CD8-positive, alpha-beta memory T cell (primary cell): ENCODE results near the gene POLE4. TPM values are rescaled to one million over a fixed set of nuclear protein-coding genes. Genes with fewer than 3 reads are reported as not detected.

Source experiments
- CTCF ChIA-PET: fragments of 350-600 bp; sonication (Branson Sonifier 250); formaldehyde crosslinking; loops from one replicate; lab custom pipeline; 2021; ENCODE audit warnings: antibody characterized with exemption; lab: Charles Lee
- POLR2A ChIA-PET: fragments of 350-600 bp; sonication (Branson Sonifier 250); formaldehyde crosslinking; loops from one replicate; lab custom pipeline; 2021; ENCODE audit warnings: antibody characterized with exemption; lab: Charles Lee
- DNase-seq, 5 donors: peaks; one replicate each; pipeline versions ENCODE4 v3.0.0 to v3.0.0-alpha.2; 2020 to 2022; ENCODE audit warnings: mixed read lengths in 1 of 5
- H3K27ac ChIP-seq: one replicate; pipeline ENCODE4 v1.7.0; 2013; ENCODE audit warnings: low read depth, mild to moderate bottlenecking, low read length, moderate library complexity
- H3K27me3 ChIP-seq: 2 replicates; pipeline ENCODE4 v1.7.0; 2013; ENCODE audit warnings: low read length, mild to moderate bottlenecking; ENCODE audit not compliant: insufficient read depth, poor library complexity, severe bottlenecking
- H3K36me3 ChIP-seq: 2 replicates; pipeline ENCODE4 v1.7.0; 2013; ENCODE audit warnings: mild to moderate bottlenecking, low read length, moderate library complexity; ENCODE audit not compliant: insufficient read depth
- H3K4me1 ChIP-seq: 2 replicates; pipeline ENCODE4 v1.7.0; 2013; ENCODE audit warnings: mild to moderate bottlenecking, low read length, moderate library complexity; ENCODE audit not compliant: insufficient read depth
- H3K4me3 ChIP-seq: 2 replicates; pipeline ENCODE4 v1.7.0; 2013; ENCODE audit warnings: mild to moderate bottlenecking, low read length
- H3K9me3 ChIP-seq: 2 replicates; pipeline ENCODE4 v1.7.0; 2013; ENCODE audit warnings: mild to moderate bottlenecking, low read length
- H3K27ac Mint-ChIP-seq, 8 donors: one replicate each; pipeline ENCODE4 v1.8.0; 2020 to 2021; ENCODE audit warnings: mixed read lengths in 8 of 8, mild to moderate bottlenecking in 6 of 8, inconsistent platforms in 3 of 8, moderate library complexity in 3 of 8
- H3K27me3 Mint-ChIP-seq, 2 donors: one replicate each; pipeline ENCODE4 v1.8.0; 2020 to 2021; ENCODE audit warnings: mixed read lengths in 2 of 2, mild to moderate bottlenecking in 1 of 2, moderate library complexity in 1 of 2
- H3K36me3 Mint-ChIP-seq, 3 donors: one replicate each; pipeline ENCODE4 v1.8.0; 2020 to 2021; ENCODE audit warnings: mixed read lengths in 3 of 3, inconsistent platforms in 1 of 3, mild to moderate bottlenecking in 1 of 3
- H3K4me1 Mint-ChIP-seq, 3 donors: one replicate each; pipeline ENCODE4 v1.8.0; 2020 to 2021; ENCODE audit warnings: mixed read lengths in 3 of 3, inconsistent platforms in 1 of 3, mild to moderate bottlenecking in 1 of 3
- H3K4me3 Mint-ChIP-seq, 7 donors: one replicate each; pipeline ENCODE4 v1.8.0; 2020 to 2021; ENCODE audit warnings: mixed read lengths in 7 of 7, mild to moderate bottlenecking in 6 of 7, moderate library complexity in 4 of 7, inconsistent platforms in 2 of 7
- H3K9me3 Mint-ChIP-seq, 5 donors: one replicate each; pipeline ENCODE4 v1.8.0; 2020 to 2022; ENCODE audit warnings: mixed read lengths in 5 of 5, mild to moderate bottlenecking in 3 of 5, moderate library complexity in 2 of 5, inconsistent platforms in 1 of 5
- polyA plus RNA-seq: library from polyadenylated mRNA; unstranded; fragments of 300-500 nt; fragmentation: Illumina TruSeq; gene quantifications from one replicate; pipeline ENCODE4 v1.2.3, GENCODE V29; 2021
- total RNA-seq, 2 experiments: library from RNA; stranded (reverse); gene quantifications; one replicate each; pipeline ENCODE4 v1.2.3, GENCODE V29; 2021

The POLE4 gene
- total and polyA plus RNA-seq, 3 experiments from 2014 or later = 67.8 to 131 (median 68.6) TPM

DNA sequence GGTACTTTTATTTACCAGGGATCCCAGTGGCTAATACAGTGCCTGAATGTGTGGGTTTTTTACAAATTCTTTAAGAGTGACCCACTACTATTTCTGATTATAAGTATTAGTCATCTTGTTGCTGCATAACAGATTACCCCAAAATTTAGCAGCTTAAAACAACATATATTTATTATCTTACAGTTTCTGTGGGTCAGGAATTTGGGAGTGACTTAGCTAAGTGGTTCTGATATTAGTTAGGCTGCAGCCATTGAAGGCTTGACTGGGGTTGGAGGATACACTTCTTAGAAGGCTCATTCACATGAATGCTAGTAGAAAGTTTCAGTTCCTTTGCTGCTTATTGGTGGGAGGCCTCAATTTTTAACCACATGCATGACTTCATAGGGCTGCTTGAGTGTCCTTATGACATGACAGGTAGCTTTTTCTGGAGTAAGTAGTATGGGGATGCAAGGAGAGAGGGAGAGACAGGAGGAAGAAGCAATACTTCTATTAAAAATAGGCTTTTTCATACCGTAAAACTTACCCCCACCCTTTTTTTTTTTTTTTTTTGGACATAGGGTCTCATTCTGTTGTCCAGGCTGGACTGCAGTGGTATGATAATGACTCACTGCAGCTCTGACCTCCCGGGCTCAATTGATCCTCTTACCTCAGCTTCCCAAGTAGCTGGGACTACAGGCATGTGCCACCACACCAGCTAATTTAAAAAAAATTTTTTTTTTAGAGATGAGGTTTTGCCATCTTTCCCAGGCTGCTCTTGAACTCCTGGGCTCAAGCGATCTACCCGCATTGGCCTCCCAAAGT is 13.3 kb upstream of the POLE4 start:
- Histone ChIP-seq H3K27ac (no peak overlapping the region), H3K4me1 (no peaks in the 10 kb centered on the region), H3K36me3 (no peaks in the 10 kb centered on the region), H3K9me3 (no peaks in the 10 kb centered on the region), H3K4me3 (no peak overlapping the region), H3K27me3 (no peaks in the 10 kb centered on the region)
- CTCF ChIA-PET = no interaction called here
- Mint-ChIP-seq H3K9me3 (no peaks in the 10 kb centered on the region), H3K36me3 (peaks cover 0 to 1% (median 0%) of the 10 kb centered on the region in 3 donors), H3K4me1 (peaks cover 0 to under 1% (median 0%) of the 10 kb centered on the region in 3 donors), H3K27ac (no peak overlapping the region), H3K4me3 (no peak overlapping the region), H3K27me3 (peaks cover 0 to 3% of the 10 kb centered on the region in 2 donors)
- POLR2A ChIA-PET = no interaction called here
- no peak for DNase-seq

- H3K4me1 Mint-ChIP-seq = peaks cover 0 to 4% (median 0%) of the 10 kb centered on the region in 3 donors
- CTCF ChIA-PET = no interaction called here
Measured at GRCh38 chr2:74945788-74946331, 12.6 kb upstream of the POLE4 start.

DNA sequence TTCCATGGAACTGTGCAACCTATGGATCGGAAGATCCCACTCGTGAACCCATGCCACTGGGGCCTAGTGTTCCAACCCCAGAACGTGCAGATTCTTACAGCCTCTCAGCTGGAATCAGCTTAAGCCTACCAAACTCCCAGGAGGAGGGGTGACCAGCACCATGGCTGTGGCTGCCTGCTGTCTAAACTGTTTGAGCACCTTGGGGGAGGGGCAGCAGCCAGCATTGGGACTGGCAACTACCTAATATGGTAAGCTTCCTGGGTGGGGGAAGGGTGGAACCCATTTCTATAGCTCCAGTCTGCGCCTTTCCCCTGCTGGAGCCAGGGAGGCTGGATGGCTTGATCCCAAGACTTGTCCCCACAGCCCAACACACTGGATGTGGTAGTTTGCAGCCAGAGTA is 10.7 kb upstream of the POLE4 start:
- peaks cover 0 to 3% of the 10 kb centered on the region in 2 donors for H3K27me3 Mint-ChIP-seq
- H3K36me3 Mint-ChIP-seq = peaks cover 0 to 6% (median 0%) of the 10 kb centered on the region in 3 donors
- CTCF ChIA-PET = no interaction called here
- no peak for DNase-seq
- H3K36me3 ChIP-seq = no peaks in the 10 kb centered on the region
- H3K9me3 Mint-ChIP-seq = peaks cover 0 to 3% (median 0%) of the 10 kb centered on the region in 5 donors
- no peaks in the 10 kb centered on the region for H3K9me3 ChIP-seq
- H3K4me1 Mint-ChIP-seq = peaks cover 0 to 4% (median 0%) of the 10 kb centered on the region in 3 donors
- POLR2A ChIA-PET = no interaction called here
- no peaks in the 10 kb centered on the region for H3K4me1 ChIP-seq
- no peaks in the 10 kb centered on the region for H3K27me3 ChIP-seq
- H3K4me3 ChIP-seq = no peak overlapping the region
- H3K4me3 Mint-ChIP-seq = no peak overlapping the region
- no peak overlapping the region for H3K27ac ChIP-seq
- no peak overlapping the region for H3K27ac Mint-ChIP-seq

More at GRCh38 chr2:74945788-74946331, 12.6 kb upstream of the POLE4 start:
- H3K9me3 Mint-ChIP-seq = no peaks in the 10 kb centered on the region
- Histone ChIP-seq H3K4me3 (no peak overlapping the region), H3K4me1 (no peaks in the 10 kb centered on the region), H3K36me3 (no peaks in the 10 kb centered on the region), H3K9me3 (no peaks in the 10 kb centered on the region), H3K27ac (no peak overlapping the region), H3K27me3 (no peaks in the 10 kb centered on the region)
- H3K27me3 Mint-ChIP-seq = peaks cover 0 to 3% of the 10 kb centered on the region in 2 donors
- DNase-seq = no peak
- no peak overlapping the region for H3K4me3 Mint-ChIP-seq
- H3K27ac Mint-ChIP-seq = no peak overlapping the region
- POLR2A ChIA-PET = no interaction called here
- H3K36me3 Mint-ChIP-seq = peaks cover 0 to 1% (median 0%) of the 10 kb centered on the region in 3 donors

- POLR2A ChIA-PET = no interaction called here
- Mint-ChIP-seq H3K4me1 (peaks cover 0 to 4% (median 0%) of the 10 kb centered on the region in 3 donors), H3K36me3 (peaks cover 0 to 13% (median 0%) of the 10 kb centered on the region in 3 donors), H3K27ac (no peak overlapping the region), H3K9me3 (peaks cover 0 to 3% (median 0%) of the 10 kb centered on the region in 5 donors), H3K4me3 (no peak overlapping the region), H3K27me3 (peaks cover 0 to 1% of the 10 kb centered on the region in 2 donors)
- Histone ChIP-seq H3K4me1 (no peaks in the 10 kb centered on the region), H3K27ac (no peak overlapping the region), H3K36me3 (no peaks in the 10 kb centered on the region), H3K4me3 (no peak overlapping the region), H3K9me3 (no peaks in the 10 kb centered on the region), H3K27me3 (no peaks in the 10 kb centered on the region)
- no peak for DNase-seq
- CTCF ChIA-PET = no interaction called here
Measured at GRCh38 chr2:74948779-74949178, 9.7 kb upstream of the POLE4 start.

GRCh38 chr2:74951211-74951754 is 7.2 kb upstream of the POLE4 start:
- Histone ChIP-seq H3K9me3 (no peaks in the 10 kb centered on the region), H3K27ac (no peak overlapping the region), H3K27me3 (no peaks in the 10 kb centered on the region), H3K4me1 (no peaks in the 10 kb centered on the region), H3K4me3 (no peak overlapping the region), H3K36me3 (no peaks in the 10 kb centered on the region)
- peaks cover 0 to 3% (median 0%) of the 10 kb centered on the region in 5 donors for H3K9me3 Mint-ChIP-seq
- H3K27me3 Mint-ChIP-seq = peaks cover 0 to 1% of the 10 kb centered on the region in 2 donors
- ChIA-PET CTCF (no interaction called here), POLR2A (no interaction called here)
- peaks cover 6 to 19% (median 8%) of the 10 kb centered on the region in 3 donors for H3K4me1 Mint-ChIP-seq
- H3K36me3 Mint-ChIP-seq = peaks cover 0 to 15% (median 0%) of the 10 kb centered on the region in 3 donors
- no peak overlapping the region for H3K27ac Mint-ChIP-seq
- H3K4me3 Mint-ChIP-seq = no peak overlapping the region
- DNase-seq = no peak

GRCh38 chr2:74952575-74952974 is 5.9 kb upstream of the POLE4 start:
- H3K4me3 ChIP-seq = no peak overlapping the region
- H3K27ac ChIP-seq = no peak overlapping the region
- no peak for DNase-seq
- H3K36me3 ChIP-seq = no peaks in the 10 kb centered on the region
- no peaks in the 10 kb centered on the region for H3K9me3 ChIP-seq
- H3K27me3 Mint-ChIP-seq = no peaks in the 10 kb centered on the region
- CTCF ChIA-PET = no interaction called here
- H3K27me3 ChIP-seq = no peaks in the 10 kb centered on the region
- peaks cover 6 to 19% (median 9%) of the 10 kb centered on the region in 3 donors for H3K4me1 Mint-ChIP-seq
- H3K9me3 Mint-ChIP-seq = peaks cover 0 to 3% (median 0%) of the 10 kb centered on the region in 5 donors
- no peaks in the 10 kb centered on the region for H3K4me1 ChIP-seq
- H3K36me3 Mint-ChIP-seq = peaks cover 0 to 15% (median 0%) of the 10 kb centered on the region in 3 donors
- POLR2A ChIA-PET = no interaction called here
- H3K27ac Mint-ChIP-seq = peak overlapping the region in 1 of 8 donors; percentile 87
- no peak overlapping the region for H3K4me3 Mint-ChIP-seq

GRCh38 chr2:74953796-74954499 is 4.5 kb upstream of the POLE4 start:
- ChIA-PET CTCF (no interaction called here), POLR2A (no interaction called here)
- Histone ChIP-seq H3K36me3 (no peaks in the 10 kb centered on the region), H3K27me3 (no peaks in the 10 kb centered on the region), H3K27ac (no peak overlapping the region), H3K4me1 (peaks cover 4% of the 10 kb centered on the region), H3K4me3 (no peak overlapping the region), H3K9me3 (no peaks in the 10 kb centered on the region)
- peak overlapping the region in 1 of 8 donors; percentile 17 for H3K27ac Mint-ChIP-seq
- peaks cover 0 to 17% (median 0%) of the 10 kb centered on the region in 3 donors for H3K36me3 Mint-ChIP-seq
- H3K27me3 Mint-ChIP-seq = no peaks in the 10 kb centered on the region
- H3K4me3 Mint-ChIP-seq = no peak overlapping the region
- H3K4me1 Mint-ChIP-seq = peaks cover 13 to 29% (median 16%) of the 10 kb centered on the region in 3 donors
- DNase-seq = no peak
- H3K9me3 Mint-ChIP-seq = peaks cover 0 to 3% (median 0%) of the 10 kb centered on the region in 5 donors
